Rectal smooth muscle tissue (tissue), 1 donor: ENCODE measurements around the gene TPK1.

Source experiments
- H3K27ac ChIP-seq: one replicate; pipeline ENCODE4 v1.7.0; 2013; ENCODE audit warnings: low read depth, low read length, inconsistent platforms
- H3K27me3 ChIP-seq: one replicate; pipeline ENCODE4 v1.7.0; 2013; ENCODE audit warnings: low read length; ENCODE audit not compliant: control insufficient read depth, insufficient read depth
- H3K36me3 ChIP-seq: one replicate; pipeline ENCODE4 v1.7.0; 2013; ENCODE audit warnings: low read length; ENCODE audit not compliant: control insufficient read depth, insufficient read depth
- H3K4me1 ChIP-seq: one replicate; pipeline ENCODE4 v1.7.0; 2013; ENCODE audit warnings: low read length; ENCODE audit not compliant: control insufficient read depth, insufficient read depth
- H3K4me3 ChIP-seq: one replicate; pipeline ENCODE4 v1.7.0; 2013; ENCODE audit warnings: low read length
- H3K9ac ChIP-seq: one replicate; pipeline ENCODE4 v1.7.0; 2013; ENCODE audit warnings: low read length

The TPK1 gene

DNA sequence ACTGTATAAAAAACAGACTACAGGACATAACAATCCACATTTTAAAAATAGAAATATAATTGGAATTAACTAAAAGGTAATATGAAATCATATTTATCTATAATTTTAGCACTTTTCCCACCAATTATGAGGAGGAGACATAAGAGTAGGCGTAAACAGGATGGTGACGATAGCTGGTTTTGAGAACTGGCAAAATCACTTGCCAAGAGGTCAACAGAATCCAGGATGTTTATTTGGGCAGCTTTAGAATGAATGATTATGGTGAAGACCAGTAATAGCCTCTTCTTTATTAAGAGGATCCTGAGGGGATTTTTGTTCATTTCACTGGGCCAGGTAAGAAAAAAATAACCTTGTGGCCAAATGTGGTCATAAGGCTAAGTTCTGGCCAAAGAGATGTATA is 67.2 kb downstream of the TPK1 start:
- no peak overlapping the region for H3K27ac ChIP-seq
- no peaks in the 10 kb centered on the region for H3K27me3 ChIP-seq
- no peaks in the 10 kb centered on the region for H3K4me1 ChIP-seq
- no peak overlapping the region for H3K4me3 ChIP-seq
- no peak overlapping the region for H3K9ac ChIP-seq
- H3K36me3 ChIP-seq, result no peaks in the 10 kb centered on the region

DNA sequence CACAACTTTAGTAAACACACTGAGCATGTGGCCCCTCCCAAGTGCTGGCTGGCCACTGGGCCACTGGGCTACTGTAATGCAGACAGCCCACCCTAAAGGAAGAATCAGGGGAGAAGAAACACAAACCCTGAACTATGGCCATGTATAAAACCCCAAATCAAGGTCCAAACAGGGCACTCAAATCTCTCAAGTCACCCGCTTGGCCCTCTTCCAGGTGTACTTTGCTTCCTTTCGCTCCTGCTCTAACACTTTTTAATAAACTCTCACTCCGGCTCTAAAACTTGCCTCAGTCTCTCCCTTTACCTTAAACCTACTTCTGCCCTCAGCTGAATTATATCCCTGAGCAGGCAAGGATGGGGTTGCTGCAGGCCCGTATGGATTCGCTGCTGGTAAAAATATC is 72.6 kb downstream of the TPK1 start:
- Histone ChIP-seq H3K4me3 (no peak overlapping the region), H3K9ac (no peak overlapping the region), H3K27ac (no peak overlapping the region), H3K4me1 (no peaks in the 10 kb centered on the region), H3K27me3 (no peaks in the 10 kb centered on the region), H3K36me3 (no peaks in the 10 kb centered on the region)

DNA sequence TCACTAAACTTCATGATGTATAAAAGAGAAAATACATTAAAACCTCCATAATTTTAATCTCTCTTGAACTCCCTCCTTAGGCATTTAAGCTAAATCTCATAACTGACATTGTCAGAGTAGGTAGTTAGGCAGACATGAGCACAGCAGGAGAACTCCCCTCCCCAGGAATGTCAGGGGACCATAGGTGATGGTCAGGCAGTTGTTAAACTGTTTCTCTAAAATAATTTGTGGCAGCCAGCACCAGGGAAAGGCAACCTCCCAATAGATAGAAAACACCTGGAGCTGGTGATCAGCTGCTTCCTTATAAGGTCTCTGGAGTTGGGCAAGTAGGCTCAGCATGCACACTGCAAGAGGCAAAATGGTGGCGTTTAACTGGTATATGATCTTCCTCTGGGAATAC is 73.0 kb downstream of the TPK1 start:
- H3K27me3 ChIP-seq, result no peaks in the 10 kb centered on the region

DNA sequence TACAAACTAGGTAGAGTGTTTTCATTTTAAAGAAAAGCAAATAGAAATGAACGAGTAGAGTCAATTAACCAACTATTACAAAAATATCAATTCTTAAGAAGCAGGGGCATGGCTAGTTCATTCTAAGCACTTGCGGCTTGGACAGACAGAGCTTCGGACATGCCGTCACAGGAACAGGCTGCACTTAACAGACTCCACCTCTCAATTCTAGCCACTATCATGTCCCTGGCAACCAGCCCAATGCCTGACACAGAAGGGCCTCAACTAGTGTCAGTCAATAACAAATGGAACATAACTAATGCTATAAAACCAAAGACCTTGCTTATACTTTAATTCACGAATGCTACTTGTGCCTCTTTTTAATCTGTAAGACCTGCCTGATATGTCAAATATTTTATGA is 74.4 kb downstream of the TPK1 start:
- Histone ChIP-seq H3K36me3 (no peaks in the 10 kb centered on the region), H3K27me3 (no peaks in the 10 kb centered on the region), H3K9ac (no peak overlapping the region), H3K4me3 (no peak overlapping the region), H3K4me1 (no peaks in the 10 kb centered on the region), H3K27ac (no peak overlapping the region)

More for the DNA sequence above, 73.0 kb downstream of the TPK1 start:
- H3K9ac ChIP-seq, result no peak overlapping the region
- no peak overlapping the region for H3K27ac ChIP-seq
- no peak overlapping the region for H3K4me3 ChIP-seq
- no peaks in the 10 kb centered on the region for H3K4me1 ChIP-seq
- no peaks in the 10 kb centered on the region for H3K36me3 ChIP-seq

DNA sequence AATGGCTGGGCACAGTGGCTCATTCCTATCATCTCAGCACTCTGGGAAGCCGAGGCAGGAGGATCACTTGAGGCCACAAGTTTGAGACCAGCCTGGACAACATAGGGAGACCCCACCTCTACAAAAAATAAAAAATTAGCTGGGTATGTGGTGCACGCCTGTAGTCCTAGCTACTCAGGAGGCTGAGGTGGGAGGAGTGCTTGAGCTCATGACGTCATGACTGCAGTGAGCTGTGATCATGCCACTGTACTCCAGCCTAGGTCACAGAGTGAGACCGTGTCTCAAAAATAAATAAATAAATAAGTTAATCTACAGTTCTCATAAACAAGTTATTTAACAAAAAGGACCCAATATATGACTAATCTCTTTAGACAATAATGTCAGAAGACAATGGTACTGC is 76.2 kb downstream of the TPK1 start:
- Histone ChIP-seq H3K9ac (no peak overlapping the region), H3K27ac (no peak overlapping the region), H3K4me1 (no peaks in the 10 kb centered on the region), H3K27me3 (no peaks in the 10 kb centered on the region), H3K36me3 (no peaks in the 10 kb centered on the region), H3K4me3 (no peak overlapping the region)

DNA sequence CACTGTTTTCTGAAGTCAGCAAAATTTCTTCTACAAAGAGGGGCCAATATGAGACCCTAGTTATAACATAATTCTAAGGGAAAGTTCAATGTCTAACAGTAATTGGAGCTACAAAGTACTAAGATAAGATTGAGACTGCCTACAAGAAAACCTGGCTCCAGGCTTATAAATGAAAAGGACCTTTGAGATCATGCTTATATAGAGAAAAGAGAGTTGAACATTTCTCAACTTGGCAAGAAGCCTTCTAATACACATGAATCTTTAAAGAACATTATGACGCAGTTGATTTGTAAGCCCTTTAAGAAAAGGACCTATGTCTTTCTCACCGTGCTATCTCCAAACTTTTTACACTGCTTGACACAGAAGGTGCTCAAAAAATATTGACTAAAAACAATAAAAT is 87.9 kb downstream of the TPK1 start:
- no peaks in the 10 kb centered on the region for H3K4me1 ChIP-seq
- no peak overlapping the region for H3K27ac ChIP-seq
- H3K27me3 ChIP-seq, result no peaks in the 10 kb centered on the region
- H3K4me3 ChIP-seq, result no peak overlapping the region
- H3K9ac ChIP-seq, result no peak overlapping the region
- no peaks in the 10 kb centered on the region for H3K36me3 ChIP-seq

DNA sequence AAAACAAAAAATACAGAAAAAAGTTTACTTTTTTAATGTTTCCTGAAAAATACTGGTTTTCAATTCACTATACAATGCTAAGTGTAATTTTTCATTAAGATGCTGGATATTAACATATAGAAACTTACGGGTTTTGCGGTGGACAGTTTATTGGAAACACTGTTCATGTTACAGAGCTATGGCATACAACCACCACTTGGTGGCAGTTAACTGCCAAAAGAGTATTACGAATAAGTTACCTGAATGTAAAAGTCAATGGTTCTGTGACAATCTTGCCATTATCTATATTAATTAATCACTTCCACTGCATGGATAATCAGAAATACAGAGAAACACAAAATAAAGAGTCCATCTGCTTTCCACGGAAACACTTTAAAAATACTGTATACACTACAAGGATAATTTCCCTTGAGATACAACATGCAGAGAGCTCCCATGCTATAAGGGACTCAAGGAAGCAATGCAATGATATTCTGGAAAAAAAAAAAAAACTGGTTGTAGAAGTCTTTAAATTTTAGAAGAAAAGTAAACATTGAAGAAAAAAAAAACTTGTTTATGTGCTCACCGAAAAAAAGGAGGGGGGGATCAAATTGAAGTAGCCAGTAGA is 97.0 kb downstream of the TPK1 start:
- Histone ChIP-seq H3K27ac (no peak overlapping the region), H3K9ac (no peak overlapping the region), H3K36me3 (no peaks in the 10 kb centered on the region), H3K4me3 (no peak overlapping the region), H3K4me1 (no peaks in the 10 kb centered on the region), H3K27me3 (no peaks in the 10 kb centered on the region)

DNA sequence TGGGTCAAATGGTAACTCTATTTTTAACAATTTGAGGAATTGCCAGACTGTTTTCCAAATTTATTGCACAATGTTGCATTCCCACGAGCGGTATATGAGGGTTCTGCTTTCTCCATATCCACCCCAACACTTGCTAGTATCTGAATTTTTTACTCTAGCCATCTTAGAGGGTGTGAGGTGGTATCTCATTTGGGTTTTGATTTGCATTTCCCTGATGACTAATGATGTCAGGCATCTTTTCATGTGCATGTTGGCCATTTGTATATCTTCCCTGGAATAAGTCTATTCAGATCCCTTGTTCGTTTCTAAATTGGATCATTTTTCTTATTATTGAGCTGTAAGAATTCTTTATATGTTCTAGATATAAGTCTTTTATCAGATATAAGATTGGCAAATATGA is 97.7 kb downstream of the TPK1 start:
- Histone ChIP-seq H3K9ac (no peak overlapping the region), H3K4me1 (no peaks in the 10 kb centered on the region), H3K27me3 (no peaks in the 10 kb centered on the region), H3K4me3 (no peak overlapping the region), H3K36me3 (no peaks in the 10 kb centered on the region), H3K27ac (no peak overlapping the region)

DNA sequence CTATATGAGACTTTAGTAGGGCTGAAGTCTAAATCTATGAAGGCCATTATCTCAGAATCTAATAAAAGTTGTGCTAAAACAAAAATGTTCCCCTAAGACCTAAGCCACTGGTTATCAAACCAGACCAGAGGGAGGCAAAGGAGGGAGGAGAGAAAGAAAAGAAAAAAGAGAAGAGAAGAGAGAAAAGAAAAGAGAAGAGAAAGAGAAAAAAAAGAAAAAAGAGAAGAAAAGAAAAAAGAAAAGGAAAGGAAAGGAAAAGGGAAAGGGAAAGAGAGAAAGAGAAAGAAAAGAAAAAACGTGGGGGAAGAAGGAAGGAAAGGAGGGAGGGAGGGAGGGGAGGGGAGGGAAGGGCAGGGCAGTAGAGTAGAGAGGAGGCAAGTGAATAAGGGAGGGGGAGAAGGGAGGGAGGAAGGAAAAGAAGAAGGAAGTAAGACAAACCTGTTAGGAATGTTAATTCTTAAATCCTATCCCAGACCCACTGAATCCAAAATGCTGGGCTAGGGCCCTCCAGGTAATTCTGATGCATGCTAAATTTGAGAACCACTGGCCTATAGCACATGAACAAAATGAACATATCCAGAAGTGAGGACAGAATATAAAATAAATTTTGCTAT is 98.9 kb downstream of the TPK1 start:
- no peak overlapping the region for H3K4me3 ChIP-seq
- no peaks in the 10 kb centered on the region for H3K27me3 ChIP-seq
- no peak overlapping the region for H3K27ac ChIP-seq
- H3K36me3 ChIP-seq, result no peaks in the 10 kb centered on the region
- no peak overlapping the region for H3K9ac ChIP-seq
- H3K4me1 ChIP-seq, result no peaks in the 10 kb centered on the region

DNA sequence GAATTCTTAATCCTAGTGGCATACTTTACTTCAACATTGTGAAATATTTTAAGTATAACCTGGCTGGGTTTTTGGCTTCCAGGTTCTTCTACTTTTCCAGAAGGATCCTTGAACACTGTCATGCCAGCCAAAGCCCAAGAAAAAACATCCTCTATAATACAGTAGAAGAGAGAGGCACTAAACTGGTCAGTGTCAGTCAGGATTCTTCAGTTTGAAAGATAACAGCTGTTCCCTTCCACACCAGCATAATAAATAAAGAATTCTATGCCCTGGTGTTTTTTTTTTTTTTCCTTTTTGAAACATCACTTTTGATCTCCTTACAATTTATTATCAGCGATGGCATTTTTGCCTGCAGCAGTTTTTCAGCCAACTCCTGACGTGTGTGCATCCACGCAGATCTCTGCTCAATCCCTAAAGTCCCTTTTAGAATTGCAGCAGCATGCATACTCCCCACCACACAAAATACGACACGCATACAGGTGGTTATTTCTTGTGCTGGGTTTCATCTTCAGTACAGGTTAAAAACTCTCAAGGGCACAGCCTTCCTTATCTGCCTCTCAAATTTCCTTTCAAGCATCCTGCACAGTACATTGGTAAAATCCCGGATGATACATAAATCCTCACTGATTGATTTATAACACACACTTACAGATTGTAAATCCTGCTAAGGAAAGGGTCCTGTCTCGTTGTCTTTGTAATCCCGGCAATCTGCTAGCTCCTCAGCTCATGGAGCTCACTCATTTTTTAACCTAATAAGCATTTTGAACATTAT is 100.2 kb downstream of the TPK1 start:
- no peak overlapping the region for H3K27ac ChIP-seq
- no peak overlapping the region for H3K9ac ChIP-seq
- H3K36me3 ChIP-seq, result no peaks in the 10 kb centered on the region
- no peak overlapping the region for H3K4me3 ChIP-seq
- no peaks in the 10 kb centered on the region for H3K27me3 ChIP-seq
- no peaks in the 10 kb centered on the region for H3K4me1 ChIP-seq

DNA sequence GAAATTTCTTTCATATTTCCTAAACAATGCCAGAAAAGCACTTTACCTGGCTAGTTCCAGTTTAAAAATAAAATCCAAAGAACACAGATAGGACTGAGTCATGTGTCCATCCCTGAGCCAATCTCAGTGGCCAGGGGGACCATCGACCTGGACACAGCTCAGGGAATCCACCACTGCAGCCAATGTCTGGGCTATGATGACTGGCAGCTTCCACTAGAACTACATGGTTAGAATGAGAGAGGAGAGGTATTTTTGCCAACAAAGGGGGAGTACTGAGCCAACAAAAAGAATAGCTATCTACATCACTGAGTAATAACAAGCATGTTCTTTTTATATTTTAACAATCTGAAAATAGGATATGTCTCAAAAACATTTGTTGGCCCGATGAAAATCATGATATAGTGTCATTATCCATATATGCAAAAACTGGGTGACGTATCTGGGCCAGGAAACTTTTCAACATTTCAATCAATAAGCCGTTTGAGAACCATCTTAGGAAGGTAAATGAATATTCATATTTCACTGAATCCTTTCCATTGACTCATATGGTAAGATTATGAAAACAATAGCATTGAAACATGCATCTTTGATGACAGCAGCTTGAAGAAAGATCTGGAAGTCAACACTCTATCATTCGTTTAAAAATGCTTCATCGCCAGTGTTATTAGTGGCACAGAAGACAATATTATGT is 104.0 kb downstream of the TPK1 start:
- H3K27me3 ChIP-seq, result no peaks in the 10 kb centered on the region
- H3K36me3 ChIP-seq, result no peaks in the 10 kb centered on the region
- H3K9ac ChIP-seq, result no peak overlapping the region
- H3K4me1 ChIP-seq, result no peaks in the 10 kb centered on the region
- H3K4me3 ChIP-seq, result no peak overlapping the region
- no peak overlapping the region for H3K27ac ChIP-seq

DNA sequence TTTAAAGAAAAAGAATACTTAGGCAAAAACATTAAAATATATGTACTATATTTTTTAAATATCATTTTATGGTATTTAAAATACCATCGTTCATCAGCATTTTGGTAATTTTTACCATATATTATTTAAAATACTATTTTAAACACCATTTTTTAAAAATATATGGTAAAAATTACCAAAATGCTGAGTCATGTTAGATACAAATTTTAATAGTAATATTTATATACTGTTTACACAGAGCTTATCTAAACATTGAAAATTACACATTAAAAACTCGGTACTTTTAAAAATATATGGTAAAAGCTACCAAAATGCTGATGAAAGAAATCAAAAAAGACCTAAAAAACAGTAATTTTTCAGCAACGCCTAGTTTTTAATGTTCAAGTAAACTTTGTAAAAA is 105.6 kb downstream of the TPK1 start:
- no peaks in the 10 kb centered on the region for H3K27me3 ChIP-seq
- H3K36me3 ChIP-seq, result no peaks in the 10 kb centered on the region
- no peaks in the 10 kb centered on the region for H3K4me1 ChIP-seq
- H3K9ac ChIP-seq, result no peak overlapping the region
- H3K4me3 ChIP-seq, result no peak overlapping the region
- H3K27ac ChIP-seq, result no peak overlapping the region
